KMS-11 (cell line): ENCODE results near the gene SNX30.

Experiments
- H2AFZ ChIP-seq: fragments of 200-600 bp; sonication (generic); 2 replicates; pipeline ENCODE4 v1.6.1; 2016; ENCODE audit warnings: antibody characterized with exemption, mixed run types, low read depth
- H3K27ac ChIP-seq: fragments of 200-600 bp; sonication (generic); 2 replicates; pipeline ENCODE4 v1.6.1; 2016; ENCODE audit warnings: mild to moderate bottlenecking, mixed run types
- H3K27me3 ChIP-seq: fragments of 200-600 bp; sonication (generic); 2 replicates; pipeline ENCODE4 v1.6.1; 2017; ENCODE audit warnings: mild to moderate bottlenecking, low read depth, mixed run types, moderate library complexity; ENCODE audit not compliant: insufficient read depth
- H3K36me3 ChIP-seq: fragments of 200-600 bp; sonication (generic); 2 replicates; pipeline ENCODE4 v1.6.1; 2017; ENCODE audit warnings: mild to moderate bottlenecking, mixed run types; ENCODE audit not compliant: insufficient read depth
- H3K4me1 ChIP-seq: fragments of 200-600 bp; sonication (generic); 2 replicates; pipeline ENCODE4 v1.6.1; 2016; ENCODE audit warnings: mild to moderate bottlenecking, low read depth, mixed run types; ENCODE audit not compliant: poor library complexity, severe bottlenecking
- H3K4me2 ChIP-seq: fragments of 200-600 bp; sonication (generic); 2 replicates; pipeline ENCODE4 v1.7.0; 2016; ENCODE audit warnings: mild to moderate bottlenecking, mixed run types
- H3K4me3 ChIP-seq: fragments of 200-600 bp; sonication (generic); IDR thresholded peaks from 2 replicates; pipeline ENCODE4 v1.6.1; 2017; ENCODE audit warnings: low read depth, low read length, mixed read lengths; ENCODE audit not compliant: insufficient read depth
- H3K79me2 ChIP-seq: fragments of 200-600 bp; sonication (generic); 2 replicates; pipeline ENCODE4 v1.6.1; 2016; ENCODE audit warnings: low read depth, mixed run types; ENCODE audit not compliant: insufficient read depth
- H3K9ac ChIP-seq: fragments of 200-600 bp; sonication (generic); 2 replicates; pipeline ENCODE4 v1.6.1; 2016; ENCODE audit warnings: mild to moderate bottlenecking, mixed run types
- H4K20me1 ChIP-seq: fragments of 200-600 bp; sonication (generic); 2 replicates; pipeline ENCODE4 v1.6.1; 2016; ENCODE audit warnings: mild to moderate bottlenecking, mixed run types; ENCODE audit not compliant: insufficient read depth
- TF ChIP-seq, protein P1 (sequence below): fragments of 200-600 bp; sonication (generic); conservative IDR thresholded peaks from 2 replicates; pipeline ENCODE4 v1.6.1; 2017; ENCODE audit warnings: low read depth, mild to moderate bottlenecking, antibody characterized with exemption, low read length, moderate library complexity, mixed read lengths

Gene SNX30

DNA sequence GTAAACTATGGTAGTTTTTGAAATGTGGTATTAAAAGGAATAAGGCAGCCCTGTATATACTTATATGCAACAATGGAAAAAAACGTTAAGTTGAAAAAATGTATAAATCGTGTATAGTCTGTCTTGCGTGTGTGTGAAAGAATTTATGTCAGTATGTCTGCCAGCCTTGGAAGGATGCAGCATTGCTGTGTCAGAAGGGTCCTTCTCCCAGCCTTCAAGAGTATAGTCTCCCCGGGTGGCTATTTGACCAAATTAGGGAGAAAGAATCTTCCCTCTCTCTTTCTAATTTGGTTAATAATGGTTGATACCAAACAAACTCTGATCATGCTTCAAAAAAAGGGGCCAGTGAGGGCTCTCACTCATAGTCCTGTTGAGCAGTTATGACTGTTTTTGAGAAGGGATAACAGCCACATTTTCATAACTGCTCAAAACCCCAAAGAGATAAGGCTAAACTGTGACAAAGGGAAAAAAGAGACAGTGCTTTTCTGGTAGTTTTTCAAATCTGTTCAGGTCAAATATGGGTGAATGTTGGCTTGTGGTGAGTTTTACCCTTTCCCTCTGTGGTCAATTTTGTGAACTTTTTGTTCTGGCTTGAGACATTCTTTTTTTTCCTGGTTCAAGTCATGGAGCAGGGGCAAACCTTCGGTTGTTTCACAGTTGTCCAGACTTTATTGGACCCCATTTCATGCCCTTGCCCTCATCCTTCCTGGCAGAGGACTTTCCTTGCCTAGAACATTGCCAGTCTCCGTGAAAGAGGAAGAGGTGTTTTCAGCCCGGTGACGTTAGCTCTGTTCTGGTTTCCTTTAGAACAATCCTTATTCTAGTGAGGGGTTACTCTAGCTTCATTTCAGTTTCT is 21.0 kb downstream of the SNX30 start:
- no peak overlapping the region for H3K4me3 ChIP-seq

DNA sequence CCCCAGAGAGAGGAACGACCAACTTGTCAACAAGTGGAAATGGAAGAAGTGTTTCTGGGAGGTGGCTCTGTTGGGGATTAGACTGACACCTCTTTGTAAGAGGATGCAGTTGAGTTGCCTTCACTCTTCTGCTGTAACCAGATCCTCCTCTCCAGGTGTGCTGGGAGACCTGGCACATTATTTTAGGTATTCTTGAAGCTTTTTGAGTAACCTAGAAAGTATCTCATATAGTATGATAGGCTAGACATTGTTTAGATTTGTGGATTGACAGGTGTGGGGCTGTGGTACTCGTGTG is 21.6 kb downstream of the SNX30 start:
- H2AFZ ChIP-seq, result no peak overlapping the region
- H3K4me3 ChIP-seq, result no peak overlapping the region
- H3K27me3 ChIP-seq, result no peaks in the 10 kb centered on the region
- H3K9ac ChIP-seq, result no peak overlapping the region
- H3K4me2 ChIP-seq, result no peak overlapping the region
- TF ChIP-seq, protein P1, sequence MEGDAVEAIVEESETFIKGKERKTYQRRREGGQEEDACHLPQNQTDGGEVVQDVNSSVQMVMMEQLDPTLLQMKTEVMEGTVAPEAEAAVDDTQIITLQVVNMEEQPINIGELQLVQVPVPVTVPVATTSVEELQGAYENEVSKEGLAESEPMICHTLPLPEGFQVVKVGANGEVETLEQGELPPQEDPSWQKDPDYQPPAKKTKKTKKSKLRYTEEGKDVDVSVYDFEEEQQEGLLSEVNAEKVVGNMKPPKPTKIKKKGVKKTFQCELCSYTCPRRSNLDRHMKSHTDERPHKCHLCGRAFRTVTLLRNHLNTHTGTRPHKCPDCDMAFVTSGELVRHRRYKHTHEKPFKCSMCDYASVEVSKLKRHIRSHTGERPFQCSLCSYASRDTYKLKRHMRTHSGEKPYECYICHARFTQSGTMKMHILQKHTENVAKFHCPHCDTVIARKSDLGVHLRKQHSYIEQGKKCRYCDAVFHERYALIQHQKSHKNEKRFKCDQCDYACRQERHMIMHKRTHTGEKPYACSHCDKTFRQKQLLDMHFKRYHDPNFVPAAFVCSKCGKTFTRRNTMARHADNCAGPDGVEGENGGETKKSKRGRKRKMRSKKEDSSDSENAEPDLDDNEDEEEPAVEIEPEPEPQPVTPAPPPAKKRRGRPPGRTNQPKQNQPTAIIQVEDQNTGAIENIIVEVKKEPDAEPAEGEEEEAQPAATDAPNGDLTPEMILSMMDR, result no peak
- H3K79me2 ChIP-seq, result no peaks in the 10 kb centered on the region
- no peaks in the 10 kb centered on the region for H4K20me1 ChIP-seq
- no peaks in the 10 kb centered on the region for H3K36me3 ChIP-seq
- H3K4me1 ChIP-seq, result peaks cover 14% of the 10 kb centered on the region
- H3K27ac ChIP-seq, result no peak overlapping the region

More for the DNA sequence above, 21.0 kb downstream of the SNX30 start:
- H3K27ac ChIP-seq, result no peak overlapping the region
- H4K20me1 ChIP-seq, result no peaks in the 10 kb centered on the region
- no peak overlapping the region for H3K4me2 ChIP-seq
- H3K4me1 ChIP-seq, result peaks cover 14% of the 10 kb centered on the region
- TF ChIP-seq, protein P1, result no peak
- H3K79me2 ChIP-seq, result no peaks in the 10 kb centered on the region
- no peak overlapping the region for H3K9ac ChIP-seq
- no peaks in the 10 kb centered on the region for H3K36me3 ChIP-seq
- H2AFZ ChIP-seq, result no peak overlapping the region
- no peaks in the 10 kb centered on the region for H3K27me3 ChIP-seq

DNA sequence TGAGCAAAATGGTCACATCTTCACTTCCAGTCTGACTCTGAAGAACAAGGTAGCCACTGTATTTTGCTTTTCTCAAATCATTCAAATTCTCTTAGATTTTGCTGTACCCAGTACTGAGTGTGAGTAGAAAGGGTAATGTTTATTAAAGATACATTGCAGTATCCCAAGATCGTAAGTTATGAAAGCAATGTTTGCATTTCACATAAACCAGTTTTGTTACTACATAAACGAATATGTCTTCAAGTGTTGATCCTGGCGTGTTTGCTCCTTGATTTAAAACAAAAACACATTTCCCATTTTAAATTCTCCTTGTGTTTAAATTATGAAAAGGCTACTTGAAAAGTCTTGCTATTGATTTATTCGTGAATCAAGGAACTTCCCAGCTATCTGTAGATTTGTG is 22.0 kb downstream of the SNX30 start:
- Histone ChIP-seq H2AFZ (no peak overlapping the region), H3K4me1 (peaks cover 14% of the 10 kb centered on the region), H3K27me3 (no peaks in the 10 kb centered on the region), H3K4me3 (no peak overlapping the region), H3K9ac (no peak overlapping the region), H3K79me2 (no peaks in the 10 kb centered on the region), H3K27ac (no peak overlapping the region), H4K20me1 (no peaks in the 10 kb centered on the region), H3K4me2 (no peak overlapping the region), H3K36me3 (no peaks in the 10 kb centered on the region)
- TF ChIP-seq, protein P1, result no peak

DNA sequence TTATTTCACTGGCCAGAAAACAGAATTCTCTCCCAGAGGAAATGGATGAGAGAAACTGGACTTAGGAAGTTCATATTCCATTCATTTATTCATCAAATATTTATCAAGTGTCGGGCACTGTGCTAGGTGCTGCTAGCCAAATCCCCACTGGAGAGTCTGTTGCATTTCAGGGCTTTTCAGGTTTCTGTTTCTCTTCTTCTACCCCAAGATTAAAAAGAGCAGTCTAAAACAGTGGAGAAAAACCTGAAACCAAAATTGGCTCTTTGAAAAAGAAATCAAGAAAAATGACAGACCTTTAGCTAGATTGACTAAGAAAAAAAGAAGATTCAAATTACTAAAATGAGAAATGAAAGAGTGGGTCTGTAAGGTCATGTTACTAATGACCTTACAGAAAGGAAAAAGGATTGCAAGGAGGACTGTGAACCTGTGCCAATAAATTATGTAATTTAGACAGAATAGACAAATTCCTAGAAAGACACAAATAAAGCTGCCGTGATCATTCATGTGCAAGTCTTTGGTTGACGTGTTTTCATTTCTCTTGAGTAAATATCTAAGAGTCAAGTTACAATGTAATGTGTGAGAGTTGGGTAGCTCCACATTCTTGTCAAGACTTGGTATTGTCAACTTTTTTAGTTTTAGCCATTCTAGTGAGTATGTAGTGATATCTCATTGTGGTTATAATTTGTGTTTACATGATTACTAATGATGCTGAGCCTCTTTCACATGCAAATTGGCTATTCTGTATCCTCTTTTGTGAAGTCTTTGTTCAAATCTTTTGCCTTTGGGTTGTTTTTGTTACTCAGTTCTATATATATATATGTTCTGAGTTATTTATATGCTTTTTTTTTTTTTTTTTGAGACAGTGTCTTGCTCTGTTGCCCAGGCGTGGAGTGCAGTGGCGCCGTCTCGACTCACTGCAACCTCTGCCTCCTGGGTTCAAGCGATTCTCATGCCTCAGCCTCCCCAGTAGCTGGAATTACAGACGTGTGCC is 23.7 kb downstream of the SNX30 start:
- Histone ChIP-seq H4K20me1 (no peaks in the 10 kb centered on the region), H2AFZ (no peak overlapping the region), H3K9ac (no peak overlapping the region), H3K27ac (no peak overlapping the region), H3K4me2 (no peak overlapping the region), H3K4me1 (peaks cover 14% of the 10 kb centered on the region), H3K4me3 (no peak overlapping the region), H3K27me3 (no peaks in the 10 kb centered on the region), H3K36me3 (no peaks in the 10 kb centered on the region), H3K79me2 (no peaks in the 10 kb centered on the region)
- TF ChIP-seq, protein P1, result no peak
